ENCODE measurements around the gene DDX39B.

DNA sequence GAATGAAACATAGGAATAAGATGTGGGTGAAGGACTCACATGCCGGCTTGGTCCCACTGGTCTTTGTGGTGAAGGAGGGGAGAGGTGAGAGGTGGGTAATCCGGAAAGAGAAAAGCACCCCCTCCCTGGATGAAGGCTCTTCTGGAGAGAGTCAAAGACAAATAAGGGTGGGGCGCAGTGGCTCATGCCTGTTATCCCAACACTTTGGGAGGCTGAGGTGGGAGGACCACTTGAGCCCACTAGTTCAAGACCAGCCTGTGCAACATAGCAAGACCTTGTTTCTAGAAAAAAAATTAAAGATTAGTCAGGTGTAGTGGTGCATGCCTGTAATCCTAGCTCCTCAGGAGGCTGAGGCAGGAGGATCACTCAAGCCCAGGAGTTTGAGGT lies 37.3 kb upstream of the DDX39B start:
- TF ChIP-seq, protein P1, sequence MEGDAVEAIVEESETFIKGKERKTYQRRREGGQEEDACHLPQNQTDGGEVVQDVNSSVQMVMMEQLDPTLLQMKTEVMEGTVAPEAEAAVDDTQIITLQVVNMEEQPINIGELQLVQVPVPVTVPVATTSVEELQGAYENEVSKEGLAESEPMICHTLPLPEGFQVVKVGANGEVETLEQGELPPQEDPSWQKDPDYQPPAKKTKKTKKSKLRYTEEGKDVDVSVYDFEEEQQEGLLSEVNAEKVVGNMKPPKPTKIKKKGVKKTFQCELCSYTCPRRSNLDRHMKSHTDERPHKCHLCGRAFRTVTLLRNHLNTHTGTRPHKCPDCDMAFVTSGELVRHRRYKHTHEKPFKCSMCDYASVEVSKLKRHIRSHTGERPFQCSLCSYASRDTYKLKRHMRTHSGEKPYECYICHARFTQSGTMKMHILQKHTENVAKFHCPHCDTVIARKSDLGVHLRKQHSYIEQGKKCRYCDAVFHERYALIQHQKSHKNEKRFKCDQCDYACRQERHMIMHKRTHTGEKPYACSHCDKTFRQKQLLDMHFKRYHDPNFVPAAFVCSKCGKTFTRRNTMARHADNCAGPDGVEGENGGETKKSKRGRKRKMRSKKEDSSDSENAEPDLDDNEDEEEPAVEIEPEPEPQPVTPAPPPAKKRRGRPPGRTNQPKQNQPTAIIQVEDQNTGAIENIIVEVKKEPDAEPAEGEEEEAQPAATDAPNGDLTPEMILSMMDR (IDR thresholded peaks at IDR 0.05), result no peak
- TF ChIP-seq EP300 (IDR thresholded peaks at IDR 0.05) (no peak), POLR2A (IDR thresholded peaks at IDR 0.05) (no peak)
